NB4 (cell line): ENCODE data around the gene FAM120AOS.

Source experiments
- CTCF ChIP-seq: IDR thresholded peaks from one replicate; pipeline ENCODE4 v1.5.1; 2012; ENCODE audit warnings: low read depth, low read length
- POLR2A ChIP-seq: IDR thresholded peaks from 2 replicates; pipeline ENCODE4 v1.6.1; 2011; ENCODE audit warnings: mild to moderate bottlenecking; ENCODE audit not compliant: insufficient read length; ENCODE audit errors: extremely low read depth

- TF ChIP-seq CTCF (no peak), POLR2A (no peak)
These were observed 10.4 kb upstream of the FAM120AOS start for GRCh38 chr9:93463638-93464248.
